NOMO-1 treated with DMSO at 0.1 percent for 48 hours (cell line): ENCODE measurements around the gene CENPX.

Source experiments
- DNase-seq: peaks from one replicate; lab custom pipeline; 2025; ENCODE audit not compliant: unreplicated experiment; lab: John Stamatoyannopoulos, UW

The CENPX gene

DNA sequence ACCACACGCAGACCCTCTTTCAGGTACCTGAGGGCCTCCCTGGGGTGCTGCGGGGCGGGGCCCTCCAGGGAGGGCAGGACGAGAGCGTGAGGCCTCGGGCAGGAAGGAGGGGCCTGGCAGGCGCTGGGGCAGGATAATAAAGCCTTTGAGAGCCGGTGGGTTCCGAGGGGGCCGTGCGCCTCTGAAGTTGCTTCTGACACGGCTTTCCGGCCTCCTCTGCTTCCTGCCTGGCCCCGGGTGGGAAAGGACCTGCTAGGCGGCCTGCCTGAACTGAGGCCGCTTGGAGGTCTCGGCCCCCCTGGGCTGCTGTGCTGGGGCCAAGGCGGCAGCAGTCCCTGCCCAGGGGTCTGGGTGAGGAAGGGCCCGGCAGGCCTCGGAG, 10.4 kb downstream of the CENPX start:
- DNase-seq = no peak

DNA sequence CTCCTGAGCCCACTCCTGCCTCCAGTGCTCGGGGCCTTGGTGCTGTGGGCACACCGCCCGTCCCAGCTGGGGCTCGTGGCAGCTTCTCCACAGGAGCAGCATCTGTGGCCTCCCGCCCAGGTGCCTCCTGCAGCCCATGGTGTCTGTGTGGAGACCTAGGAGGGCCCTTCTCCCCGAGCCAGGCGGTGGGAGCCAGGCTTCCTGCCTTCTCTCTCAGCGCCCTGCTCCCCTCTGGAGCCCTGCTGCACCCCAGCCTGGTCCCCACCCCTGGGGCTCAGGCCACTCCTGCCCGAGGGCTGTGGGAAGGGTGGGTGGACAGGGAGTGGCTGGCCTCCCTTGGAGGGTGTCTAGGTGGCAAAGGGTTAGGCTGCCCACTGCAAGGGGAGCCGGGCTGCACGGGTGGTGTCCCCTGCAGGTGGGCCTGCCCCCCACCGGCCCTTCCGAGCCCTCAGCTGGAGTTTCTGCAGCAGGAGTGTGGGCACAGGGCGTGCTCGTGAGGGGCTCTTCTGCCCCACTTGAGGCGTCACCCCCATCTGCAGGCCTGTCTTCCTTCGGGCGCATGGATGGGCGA, 11.0 kb downstream of the CENPX start:
- DNase-seq = no peak

DNA sequence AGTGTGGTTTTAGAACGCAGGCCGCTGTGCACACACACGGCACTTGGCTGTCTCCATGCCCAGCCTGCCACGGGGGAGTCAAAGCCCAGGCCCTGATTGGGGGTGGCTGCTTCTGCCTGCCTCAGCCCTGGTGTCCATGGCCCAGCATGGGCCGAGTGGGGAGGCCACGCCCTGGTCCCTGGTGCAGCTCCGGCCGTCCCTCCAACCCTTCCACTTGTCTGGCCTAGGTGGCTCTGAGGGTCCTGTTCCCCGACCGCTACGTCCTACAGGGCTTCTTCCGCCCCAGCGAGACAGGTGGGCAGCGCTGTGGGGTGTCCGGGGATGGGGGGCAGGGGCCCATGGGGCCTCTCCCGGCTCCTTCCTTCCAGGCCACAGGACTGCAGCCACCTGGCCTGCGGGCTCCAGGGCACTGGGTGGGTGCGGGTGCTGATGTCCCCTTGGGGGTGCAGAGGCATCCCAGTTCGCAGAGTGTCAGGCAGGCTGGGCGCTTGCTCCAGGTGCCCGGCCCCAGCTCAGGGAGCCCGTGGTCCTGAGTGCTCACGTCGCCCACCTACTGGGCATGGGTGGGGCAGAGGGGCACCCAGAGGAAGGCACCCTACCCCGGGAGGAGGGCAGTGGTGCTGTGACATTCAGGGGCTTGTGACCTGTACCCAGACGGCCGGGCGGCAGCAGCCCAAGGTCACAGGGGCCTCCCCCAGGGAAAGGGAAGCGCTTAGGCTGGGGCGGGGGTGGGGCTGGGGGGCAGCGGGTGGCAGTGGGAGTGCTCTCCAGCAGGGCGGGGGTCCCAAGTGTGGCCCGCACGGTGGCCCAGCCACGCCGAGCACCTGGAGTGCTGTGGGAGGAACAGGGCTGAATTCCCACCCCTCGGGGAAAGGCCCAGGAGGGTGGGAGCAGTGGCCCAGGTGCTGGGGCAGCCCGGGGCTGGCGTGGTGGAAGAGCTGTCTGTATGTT, 11.8 kb downstream of the CENPX start:
- no peak for DNase-seq

GRCh38 chr17:82009413-82009812, 13.3 kb downstream of the CENPX start:
- no peak for DNase-seq

- DNase-seq = no peak
Measured at GRCh38 chr17:82008941-82009405, 13.7 kb downstream of the CENPX start.

- no peak for DNase-seq
Measured at GRCh38 chr17:82008258-82008940, 14.3 kb downstream of the CENPX start.

DNA sequence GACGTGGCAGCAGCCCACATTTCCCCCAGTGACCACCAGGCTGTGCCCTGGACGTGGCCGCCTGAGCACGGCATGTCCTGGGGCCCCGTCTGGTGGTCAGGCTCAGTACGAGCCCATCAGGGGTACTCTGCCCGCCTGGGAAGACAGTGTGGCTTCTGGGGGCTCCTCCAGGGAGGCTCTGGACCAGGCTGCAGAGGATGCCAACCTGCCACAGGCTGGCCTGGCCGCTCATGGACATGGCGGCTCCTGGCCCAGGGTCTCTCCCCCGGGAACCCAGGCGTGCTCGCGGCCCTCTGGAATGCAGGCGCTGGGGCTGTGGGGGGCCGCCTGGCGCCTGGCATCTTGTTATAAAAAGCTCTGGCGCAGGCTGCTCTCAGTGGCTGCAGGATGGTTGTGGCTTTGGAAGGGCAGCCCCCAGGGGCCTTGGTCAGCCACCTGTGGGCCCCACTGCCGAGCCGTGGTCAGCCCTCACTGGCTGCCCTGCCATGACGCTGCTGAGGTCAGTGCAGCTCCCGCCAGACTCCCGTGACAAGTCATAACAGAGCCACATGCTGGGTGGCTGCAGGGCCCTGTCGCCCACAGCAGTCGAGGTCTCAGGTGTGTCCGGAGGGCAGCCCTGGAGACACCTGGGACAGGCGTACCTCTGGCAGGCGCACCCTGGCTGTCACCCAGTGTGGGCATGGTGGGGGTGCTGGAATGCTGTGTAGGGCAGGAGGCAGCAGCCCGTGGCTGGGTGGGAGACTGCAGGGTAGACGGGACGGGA, 15.0 kb downstream of the CENPX start:
- no peak for DNase-seq

DNA sequence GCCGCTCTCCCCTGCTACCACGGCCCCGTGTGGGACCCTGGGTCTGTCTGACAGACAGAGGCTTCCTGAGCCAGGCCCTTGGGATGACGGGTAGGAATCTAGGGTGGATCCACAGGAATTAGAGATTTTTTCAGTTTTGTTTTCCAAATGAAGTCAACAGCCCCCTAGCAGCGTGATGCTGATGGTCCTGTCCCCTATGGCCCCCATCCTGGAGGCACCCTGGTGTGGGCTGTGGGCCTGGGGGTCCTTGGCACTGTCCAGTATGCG, 15.5 kb downstream of the CENPX start:
- no peak for DNase-seq

GRCh38 chr17:82006468-82007227, 16.0 kb downstream of the CENPX start:
- no peak for DNase-seq

DNA sequence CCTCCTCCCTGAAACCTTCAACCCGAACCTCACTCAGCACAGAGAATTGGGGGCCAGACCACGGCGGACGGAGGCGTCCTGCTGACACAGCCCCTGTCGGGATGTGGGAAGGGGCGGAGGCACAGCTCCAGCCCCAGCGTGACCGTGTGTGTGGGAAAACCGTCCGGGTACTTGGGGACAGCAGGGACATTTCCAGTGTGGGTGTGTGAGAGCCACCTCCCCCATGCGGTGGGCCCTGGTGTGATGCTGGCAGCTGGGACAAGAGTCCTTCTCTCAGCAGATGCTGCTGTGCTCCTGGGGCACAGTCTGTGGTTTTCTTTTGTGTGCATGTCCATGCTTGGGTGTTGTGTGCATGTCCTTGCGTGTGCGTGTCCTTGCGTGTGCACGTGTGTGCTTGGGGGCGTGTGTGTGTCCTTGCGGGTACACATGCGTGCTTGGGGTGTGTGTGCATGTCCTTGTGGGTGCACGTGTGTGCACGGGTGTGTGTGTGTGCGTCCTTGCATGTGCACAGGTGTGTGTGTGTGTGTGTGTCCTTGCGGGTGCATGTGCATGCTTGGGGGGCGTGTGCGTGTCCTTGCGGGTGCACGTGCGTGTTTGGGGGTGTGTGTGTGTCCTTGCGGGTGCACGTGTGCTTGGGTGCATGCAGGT, 16.9 kb downstream of the CENPX start:
- DNase-seq = no peak

DNA sequence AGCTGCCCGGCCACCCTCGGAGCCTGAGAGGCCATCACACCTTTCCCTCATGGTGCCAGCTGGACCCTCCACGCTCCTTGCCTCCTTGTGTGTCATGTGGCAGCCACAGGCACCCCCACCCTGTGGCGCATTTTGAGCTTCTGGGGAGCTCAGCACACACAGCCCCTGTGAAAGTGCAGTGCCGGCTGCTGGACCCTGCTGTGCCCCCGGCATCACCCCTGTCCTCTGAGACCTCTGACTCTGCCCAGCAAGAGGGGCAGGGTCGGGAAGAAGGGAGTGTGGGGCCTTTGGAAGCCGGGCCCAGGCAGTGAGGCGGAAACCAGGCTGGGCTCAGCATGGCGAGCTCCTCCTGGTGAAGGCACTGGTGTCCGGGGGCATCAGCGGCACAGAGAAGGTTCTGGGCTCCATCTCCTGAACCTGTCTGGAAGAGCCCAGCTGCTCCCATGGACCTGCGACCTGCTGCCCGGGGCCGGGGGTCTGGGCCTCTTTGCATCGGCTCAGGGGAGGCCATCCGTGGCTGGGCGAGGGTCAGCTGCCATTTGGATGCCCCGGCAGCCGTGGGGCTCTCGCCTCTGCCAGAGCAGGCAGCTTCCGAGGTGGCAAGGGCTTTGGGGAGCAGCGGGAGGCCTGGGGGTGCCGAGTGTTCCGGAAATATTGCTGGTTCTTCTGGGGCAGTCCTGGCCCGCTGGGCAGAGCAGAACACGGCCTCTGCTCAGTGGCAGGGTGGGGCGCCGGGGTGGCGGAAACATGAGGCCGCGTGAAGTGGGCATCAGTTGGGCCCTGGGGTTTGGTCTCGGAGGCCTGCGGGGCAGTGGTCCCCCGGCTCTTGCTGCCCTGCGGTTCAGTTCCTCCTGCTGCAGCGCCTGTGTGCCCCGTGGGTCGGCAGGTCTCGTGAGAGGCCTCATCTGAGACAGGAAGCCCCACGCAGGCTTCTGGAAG, 17.9 kb downstream of the CENPX start:
- DNase-seq = no peak

GRCh38 chr17:82003411-82004381, 19.0 kb downstream of the CENPX start:
- DNase-seq = no peak

DNA sequence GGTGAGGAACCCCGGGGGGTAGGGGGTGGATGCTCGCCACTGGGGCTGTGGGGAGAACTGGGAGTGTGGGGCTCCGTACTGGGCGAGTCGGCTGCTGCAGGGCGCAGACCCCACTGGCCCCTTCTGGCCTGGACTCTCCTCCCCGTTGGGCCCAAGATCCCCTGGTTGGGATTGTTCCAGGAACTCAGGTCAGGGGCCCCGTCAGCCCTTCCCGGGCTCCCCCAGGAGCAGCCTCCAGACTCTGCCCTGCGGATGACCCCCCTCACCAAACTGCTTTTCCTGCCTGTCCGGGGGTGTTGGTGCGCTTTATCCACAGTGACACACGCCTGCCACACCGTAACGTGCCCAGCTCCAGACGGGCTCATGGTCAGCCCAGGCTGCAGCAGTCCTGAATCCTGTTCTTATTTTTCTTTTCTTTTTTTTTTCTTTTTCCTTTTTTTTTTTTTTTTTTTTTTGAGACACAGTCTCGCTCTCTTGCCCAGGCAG, 21.1 kb downstream of the CENPX start:
- no peak for DNase-seq

DNA sequence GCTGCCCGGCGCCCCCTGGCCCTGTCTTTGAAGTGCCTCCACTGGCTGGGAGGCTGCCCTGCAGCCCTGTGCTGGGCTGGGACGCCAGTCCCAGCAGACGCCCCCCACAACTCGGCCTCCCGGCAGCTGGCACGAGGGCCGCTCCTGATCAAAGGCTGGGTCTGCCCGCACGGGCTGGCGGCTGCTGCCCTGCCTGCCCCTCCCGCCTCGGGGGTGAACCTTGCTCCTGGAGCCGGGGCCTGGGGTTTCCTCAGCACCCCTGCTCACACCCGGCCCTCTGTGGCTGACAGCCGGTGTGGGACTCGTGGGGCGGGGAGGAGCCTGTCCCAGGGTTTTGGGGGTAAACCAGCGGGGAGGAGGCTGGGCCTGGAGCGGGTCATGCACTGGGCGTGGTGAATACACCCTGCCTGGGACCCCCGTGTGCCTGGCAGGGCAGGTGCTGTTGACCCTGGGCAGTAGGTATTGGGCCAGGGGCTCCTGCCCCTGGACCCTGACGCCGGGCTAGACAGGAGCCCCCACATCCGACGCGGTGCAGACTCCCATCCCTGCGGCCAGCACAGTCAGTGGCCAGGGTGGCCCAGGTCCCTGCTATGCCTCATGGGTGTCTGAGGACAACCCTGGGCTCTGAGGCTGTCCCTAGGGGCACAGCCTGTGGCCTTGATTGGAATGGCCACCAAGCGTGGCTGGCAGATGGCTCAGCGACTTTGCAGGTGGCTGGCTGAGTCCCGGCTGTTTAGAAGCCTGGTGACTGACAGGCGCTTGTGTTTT, 21.7 kb downstream of the CENPX start:
- no peak for DNase-seq

GRCh38 chr17:81999976-82000802, 22.5 kb downstream of the CENPX start:
- DNase-seq = no peak

DNA sequence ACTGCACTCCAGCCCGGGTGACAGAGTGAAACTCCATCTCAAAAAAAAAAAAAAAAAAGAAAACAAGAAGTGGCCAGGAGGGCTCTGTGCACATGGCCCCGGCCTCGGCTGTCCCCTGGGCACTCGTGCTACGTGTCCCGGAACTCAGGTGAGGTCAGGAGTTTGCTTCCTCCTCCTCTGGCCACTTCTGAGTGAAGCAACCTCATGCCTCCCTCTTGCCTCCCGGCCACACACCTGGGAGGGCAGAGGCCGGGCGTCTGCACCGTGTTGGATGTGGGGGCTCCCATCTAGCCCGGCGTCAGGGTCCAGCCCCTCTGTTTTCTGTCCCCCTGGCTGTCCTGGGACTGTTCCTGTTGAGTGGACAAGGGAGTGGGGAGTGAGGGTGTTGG, 23.1 kb downstream of the CENPX start:
- DNase-seq = no peak
